ENCODE measurements around the gene AIMP1. TPM values are rescaled to one million over a fixed set of nuclear protein-coding genes. Genes with fewer than 3 reads are reported as not detected.
"Not testable (repeated sequence)": the region's sequence is repeated elsewhere in the genome, so short reads cannot be mapped to it uniquely, and the experiment has no call there.

AIMP1 gene
- total RNA-seq, 1 donor from 2014 or later: 32.2 TPM

- TF ChIP-seq, protein P1, sequence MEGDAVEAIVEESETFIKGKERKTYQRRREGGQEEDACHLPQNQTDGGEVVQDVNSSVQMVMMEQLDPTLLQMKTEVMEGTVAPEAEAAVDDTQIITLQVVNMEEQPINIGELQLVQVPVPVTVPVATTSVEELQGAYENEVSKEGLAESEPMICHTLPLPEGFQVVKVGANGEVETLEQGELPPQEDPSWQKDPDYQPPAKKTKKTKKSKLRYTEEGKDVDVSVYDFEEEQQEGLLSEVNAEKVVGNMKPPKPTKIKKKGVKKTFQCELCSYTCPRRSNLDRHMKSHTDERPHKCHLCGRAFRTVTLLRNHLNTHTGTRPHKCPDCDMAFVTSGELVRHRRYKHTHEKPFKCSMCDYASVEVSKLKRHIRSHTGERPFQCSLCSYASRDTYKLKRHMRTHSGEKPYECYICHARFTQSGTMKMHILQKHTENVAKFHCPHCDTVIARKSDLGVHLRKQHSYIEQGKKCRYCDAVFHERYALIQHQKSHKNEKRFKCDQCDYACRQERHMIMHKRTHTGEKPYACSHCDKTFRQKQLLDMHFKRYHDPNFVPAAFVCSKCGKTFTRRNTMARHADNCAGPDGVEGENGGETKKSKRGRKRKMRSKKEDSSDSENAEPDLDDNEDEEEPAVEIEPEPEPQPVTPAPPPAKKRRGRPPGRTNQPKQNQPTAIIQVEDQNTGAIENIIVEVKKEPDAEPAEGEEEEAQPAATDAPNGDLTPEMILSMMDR (conservative IDR thresholded peaks at IDR 0.05): no peak
- H3K9me3 Mint-ChIP-seq: no peaks in the 10 kb centered on the region
- H3K27ac Mint-ChIP-seq (ENCODE audit: unreplicated experiment): no peak overlapping the region
- H3K4me3 Mint-ChIP-seq: no peak overlapping the region
- DNase-seq (ENCODE audit: low read depth, low spot score): no peak
- peaks cover 13% of the 10 kb centered on the region for H3K36me3 Mint-ChIP-seq (ENCODE audit: low read depth)
- H3K4me1 Mint-ChIP-seq: peaks cover 22% of the 10 kb centered on the region
- no peaks in the 10 kb centered on the region for H3K27me3 Mint-ChIP-seq (ENCODE audit: low read depth)
These were observed 1.5 kb downstream of the AIMP1 start for GRCh38 chr4:106317815-106318214.

GRCh38 chr4:106318511-106318910, 2.2 kb downstream of the AIMP1 start:
- H3K4me1 Mint-ChIP-seq: peaks cover 21% of the 10 kb centered on the region
- no peak for DNase-seq (ENCODE audit: low read depth, low spot score)
- H3K9me3 Mint-ChIP-seq: no peaks in the 10 kb centered on the region

GRCh38 chr4:106320235-106320634, 3.9 kb downstream of the AIMP1 start:
- TF ChIP-seq, protein P1 (conservative IDR thresholded peaks at IDR 0.05): no peak
- Mint-ChIP-seq H3K4me1 (peaks cover 8% of the 10 kb centered on the region), H3K27ac (ENCODE audit: unreplicated experiment) (no peak overlapping the region), H3K27me3 (ENCODE audit: low read depth) (no peaks in the 10 kb centered on the region), H3K9me3 (no peaks in the 10 kb centered on the region), H3K4me3 (peak overlapping the region; percentile 3), H3K36me3 (ENCODE audit: low read depth) (peaks cover 13% of the 10 kb centered on the region)
- no peak for DNase-seq (ENCODE audit: low read depth, low spot score)

More at GRCh38 chr4:106318511-106318910, 2.2 kb downstream of the AIMP1 start:
- H3K27me3 Mint-ChIP-seq (ENCODE audit: low read depth): no peaks in the 10 kb centered on the region
- H3K4me3 Mint-ChIP-seq: no peak overlapping the region
- no peak overlapping the region for H3K27ac Mint-ChIP-seq (ENCODE audit: unreplicated experiment)
- TF ChIP-seq, protein P1 (conservative IDR thresholded peaks at IDR 0.05): no peak
- H3K36me3 Mint-ChIP-seq (ENCODE audit: low read depth): peaks cover 13% of the 10 kb centered on the region

DNA sequence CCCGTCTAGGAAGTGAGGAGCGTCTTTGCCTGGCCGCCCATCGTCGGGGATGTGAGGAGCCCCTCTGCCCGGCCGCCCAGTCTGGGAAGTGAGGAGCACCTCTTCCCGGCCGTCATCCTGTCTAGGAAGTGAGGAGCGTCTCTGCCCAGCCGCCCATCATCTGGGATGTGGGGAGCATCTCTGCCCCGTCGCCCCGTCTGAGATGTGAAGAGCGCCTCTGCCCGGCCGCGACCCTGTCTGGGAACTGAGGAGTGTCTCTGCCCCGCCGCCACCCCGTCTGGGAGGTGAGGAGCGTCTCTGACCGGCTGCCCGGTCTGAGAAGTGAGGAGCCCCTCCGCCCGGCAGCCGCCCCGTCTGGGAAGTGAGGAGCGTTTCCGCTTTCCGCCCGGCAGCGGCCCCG, 4.8 kb downstream of the AIMP1 start:
- not testable (repeated sequence) for H3K27me3 Mint-ChIP-seq (ENCODE audit: low read depth); H3K4me1 Mint-ChIP-seq; DNase-seq (ENCODE audit: low read depth, low spot score); H3K4me3 Mint-ChIP-seq; H3K9me3 Mint-ChIP-seq; H3K27ac Mint-ChIP-seq (ENCODE audit: unreplicated experiment)
- H3K36me3 Mint-ChIP-seq (ENCODE audit: low read depth): peaks cover 13% of the 10 kb centered on the region

DNA sequence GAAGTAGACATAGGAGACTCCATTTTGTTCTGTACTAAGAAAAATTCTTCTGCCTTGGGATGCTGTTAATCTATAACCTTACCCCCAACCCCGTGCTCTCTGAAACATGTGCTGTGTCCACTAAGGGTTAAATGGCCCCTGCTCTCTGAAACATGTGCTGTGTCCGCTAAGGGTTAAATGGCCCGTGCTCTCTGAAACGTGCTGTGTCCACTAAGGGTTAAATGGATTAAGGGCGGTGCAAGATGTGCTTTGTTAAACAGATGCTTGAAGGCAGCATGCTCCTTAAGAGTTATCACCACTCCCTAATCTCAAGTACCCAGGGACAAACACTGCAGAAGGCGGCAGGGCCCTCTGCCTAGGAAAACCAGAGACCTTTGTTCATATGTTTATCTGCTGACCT, 5.5 kb downstream of the AIMP1 start:
- H3K4me1 Mint-ChIP-seq; H3K27ac Mint-ChIP-seq (ENCODE audit: unreplicated experiment); H3K9me3 Mint-ChIP-seq; H3K27me3 Mint-ChIP-seq (ENCODE audit: low read depth); DNase-seq (ENCODE audit: low read depth, low spot score): not testable (repeated sequence)
- Mint-ChIP-seq H3K4me3 (peak overlapping the region; percentile 41), H3K36me3 (ENCODE audit: low read depth) (peaks cover 13% of the 10 kb centered on the region)

DNA sequence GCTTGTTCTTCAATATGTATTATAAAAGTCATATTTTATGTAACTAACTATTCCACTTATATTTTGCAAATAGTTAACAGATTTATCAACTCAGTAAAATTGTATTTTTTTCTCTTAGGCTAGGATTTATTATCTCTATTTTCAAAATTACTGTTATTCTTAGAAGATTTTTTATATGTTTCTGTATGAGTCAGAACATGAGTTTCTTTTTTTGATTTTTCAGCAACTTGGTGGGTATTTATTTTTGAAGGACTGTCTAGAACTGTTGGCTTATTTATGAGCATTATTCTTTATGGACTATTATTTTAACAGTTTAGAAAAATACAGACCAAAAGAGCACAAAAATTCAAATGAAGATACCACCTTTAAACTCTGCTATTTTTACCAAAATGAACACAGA, 6.8 kb downstream of the AIMP1 start:
- H3K4me3 Mint-ChIP-seq: no peak overlapping the region
- H3K9me3 Mint-ChIP-seq: no peaks in the 10 kb centered on the region
- H3K36me3 Mint-ChIP-seq (ENCODE audit: low read depth): peaks cover 13% of the 10 kb centered on the region
- no peak overlapping the region for H3K27ac Mint-ChIP-seq (ENCODE audit: unreplicated experiment)
- H3K27me3 Mint-ChIP-seq (ENCODE audit: low read depth): no peaks in the 10 kb centered on the region
- no peak for DNase-seq (ENCODE audit: low read depth, low spot score)
- TF ChIP-seq, protein P1 (conservative IDR thresholded peaks at IDR 0.05): no peak
- H3K4me1 Mint-ChIP-seq: peaks cover 4% of the 10 kb centered on the region

GRCh38 chr4:106325800-106326199, 9.4 kb downstream of the AIMP1 start:
- Mint-ChIP-seq H3K27ac (ENCODE audit: unreplicated experiment) (no peak overlapping the region), H3K4me3 (no peak overlapping the region), H3K36me3 (ENCODE audit: low read depth) (peaks cover 8% of the 10 kb centered on the region), H3K27me3 (ENCODE audit: low read depth) (no peaks in the 10 kb centered on the region), H3K4me1 (no peaks in the 10 kb centered on the region), H3K9me3 (no peaks in the 10 kb centered on the region)
- no peak for DNase-seq (ENCODE audit: low read depth, low spot score)
- TF ChIP-seq, protein P1 (conservative IDR thresholded peaks at IDR 0.05): no peak

Data from neural crest cell (in vitro differentiated cells).